Measurements from ENCODE around the gene CHCHD6.
"Not testable (repeated sequence)": the region's sequence is repeated elsewhere in the genome, so short reads cannot be mapped to it uniquely, and the experiment has no call there.

Gene CHCHD6

DNA sequence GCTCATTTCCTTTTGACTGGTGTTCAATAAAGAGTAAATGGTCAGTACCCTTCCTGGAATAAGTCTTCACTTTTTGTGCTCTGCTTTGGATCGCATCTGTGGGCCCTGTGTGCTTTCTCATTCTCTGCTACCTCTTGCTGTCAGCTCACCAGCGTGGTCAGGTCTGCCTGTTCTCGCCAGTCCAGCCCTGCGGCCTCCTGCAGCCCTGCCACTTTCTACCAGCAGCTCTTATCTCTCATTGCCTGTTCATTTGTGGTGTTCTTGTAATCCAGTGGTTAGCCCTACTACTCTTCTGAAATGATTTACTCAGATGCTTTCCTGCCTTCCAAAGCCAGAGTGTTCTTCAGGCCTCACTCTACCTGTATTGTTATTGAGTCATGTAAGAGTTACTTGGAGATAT is 54.8 kb downstream of the CHCHD6 start:
- H3K9me3 Mint-ChIP-seq: peaks cover 5% of the 10 kb centered on the region
- no peak overlapping the region for H3K4me3 Mint-ChIP-seq
- no peak overlapping the region for H3K27ac Mint-ChIP-seq
- peaks cover 4% of the 10 kb centered on the region for H3K4me1 Mint-ChIP-seq
- no peaks in the 10 kb centered on the region for H3K27me3 Mint-ChIP-seq
- peaks cover 6% of the 10 kb centered on the region for H3K36me3 Mint-ChIP-seq

DNA sequence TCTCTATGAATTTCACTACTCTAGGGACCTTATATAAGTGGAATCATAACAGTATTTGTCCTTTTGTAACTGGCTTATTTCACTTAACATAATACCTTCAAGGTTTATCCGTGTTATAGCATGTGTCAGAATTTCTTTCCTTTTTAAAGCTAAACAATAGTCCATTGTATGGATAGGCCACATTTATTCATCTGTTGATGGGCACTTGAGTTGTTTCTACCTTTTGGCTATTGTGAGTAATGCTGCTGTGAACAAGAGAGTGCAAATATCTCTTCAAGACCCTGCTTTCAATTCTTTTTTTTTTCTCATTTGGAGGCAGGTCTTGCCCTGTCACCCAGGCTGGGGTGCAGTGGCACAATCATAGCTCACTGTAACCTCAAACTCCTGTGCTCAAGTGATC is 56.5 kb downstream of the CHCHD6 start:
- Mint-ChIP-seq H3K9me3 (peaks cover 5% of the 10 kb centered on the region), H3K27me3 (no peaks in the 10 kb centered on the region), H3K36me3 (peaks cover 10% of the 10 kb centered on the region), H3K4me3 (no peak overlapping the region), H3K27ac (no peak overlapping the region), H3K4me1 (peaks cover 4% of the 10 kb centered on the region)

DNA sequence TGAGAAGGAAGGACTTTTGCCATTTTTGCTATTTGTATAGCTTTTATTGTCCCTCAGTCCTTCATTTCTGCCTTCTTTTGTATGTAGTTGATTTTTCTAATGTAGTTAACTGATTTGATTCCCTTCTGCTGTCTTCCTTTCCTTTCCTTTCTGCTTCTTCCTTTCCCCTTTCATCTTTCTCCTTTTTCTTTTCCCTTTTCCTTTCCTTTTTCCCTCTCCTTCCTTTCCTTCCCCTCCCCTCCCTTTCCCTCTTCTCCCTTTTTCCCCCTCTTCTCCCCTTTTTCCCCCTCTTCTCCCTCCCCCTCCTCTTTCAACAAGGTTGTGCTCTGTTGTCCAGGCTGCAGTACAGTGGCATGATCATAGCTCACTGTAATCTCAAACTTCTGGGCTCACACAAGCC is 59.0 kb downstream of the CHCHD6 start:
- peaks cover 9% of the 10 kb centered on the region for H3K9me3 Mint-ChIP-seq
- H3K27ac Mint-ChIP-seq: no peak overlapping the region
- H3K4me3 Mint-ChIP-seq: no peak overlapping the region
- H3K36me3 Mint-ChIP-seq: peaks cover 22% of the 10 kb centered on the region
- H3K27me3 Mint-ChIP-seq: no peaks in the 10 kb centered on the region
- H3K4me1 Mint-ChIP-seq: no peaks in the 10 kb centered on the region

DNA sequence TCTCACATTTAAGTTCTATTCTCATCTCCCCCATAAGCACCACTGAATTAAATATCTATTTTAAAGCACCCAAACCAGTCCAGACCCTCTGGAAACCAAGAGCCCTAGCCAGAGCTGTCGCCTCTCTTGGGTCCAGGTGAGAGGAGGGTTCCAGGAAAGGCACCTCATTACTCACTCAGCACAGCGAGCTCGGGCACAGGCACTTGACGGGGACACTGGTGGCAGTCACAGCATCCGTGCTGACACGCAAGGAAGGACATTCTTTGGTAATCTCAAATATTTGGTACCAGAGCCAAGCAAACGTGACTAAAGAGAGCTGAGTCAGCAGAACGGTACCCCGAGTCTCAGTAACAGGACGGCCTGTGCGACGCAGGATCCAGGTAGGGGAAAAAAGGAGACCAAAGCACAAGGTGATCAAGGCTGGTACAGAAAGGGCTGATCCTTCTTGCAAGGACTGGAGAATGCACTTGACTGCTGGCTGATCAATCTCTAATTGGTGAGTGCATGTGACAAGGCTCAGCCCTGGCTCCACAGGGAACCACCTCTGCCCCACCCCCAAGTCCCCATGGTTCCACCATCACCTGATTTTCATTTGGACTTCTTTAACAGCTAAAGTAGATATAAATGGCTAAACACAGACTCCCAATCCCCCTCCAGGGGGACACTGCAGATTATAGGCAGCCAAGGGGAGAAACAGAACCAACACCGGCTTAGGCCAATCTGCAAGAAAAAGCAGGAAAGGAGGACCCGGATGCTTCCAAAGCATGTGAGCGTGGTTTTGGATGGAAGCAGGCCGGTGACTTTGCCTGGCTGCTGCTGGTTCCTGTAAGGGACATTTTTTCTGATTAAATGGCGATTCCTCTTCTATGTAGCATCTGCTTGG is 61.4 kb downstream of the CHCHD6 start:
- Mint-ChIP-seq H3K4me3 (no peak overlapping the region), H3K9me3 (peaks cover 28% of the 10 kb centered on the region), H3K4me1 (no peaks in the 10 kb centered on the region), H3K27me3 (no peaks in the 10 kb centered on the region), H3K27ac (no peak overlapping the region), H3K36me3 (peaks cover 32% of the 10 kb centered on the region)

DNA sequence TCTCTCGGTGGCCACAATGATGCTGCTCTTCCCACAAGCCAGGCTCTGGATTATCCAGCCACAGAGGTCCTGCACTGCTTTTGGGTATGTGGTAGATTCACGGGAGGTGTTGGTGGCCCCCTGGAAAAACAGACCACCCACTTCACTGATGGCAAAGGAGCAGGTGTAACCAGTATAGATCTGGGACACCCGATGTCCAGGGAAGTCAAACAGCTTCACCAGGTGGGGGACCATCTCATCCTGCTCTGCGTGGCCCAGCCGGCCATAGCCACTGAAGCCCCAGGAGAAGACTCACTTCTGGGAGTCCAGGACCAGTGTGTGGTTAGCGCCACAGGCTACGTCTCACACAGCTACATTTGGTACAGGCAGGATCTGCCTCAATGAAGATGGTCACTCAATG is 62.6 kb downstream of the CHCHD6 start:
- Mint-ChIP-seq H3K36me3 (peaks cover 38% of the 10 kb centered on the region), H3K9me3 (peaks cover 32% of the 10 kb centered on the region), H3K4me3 (no peak overlapping the region), H3K4me1 (no peaks in the 10 kb centered on the region), H3K27ac (no peak overlapping the region), H3K27me3 (no peaks in the 10 kb centered on the region)

DNA sequence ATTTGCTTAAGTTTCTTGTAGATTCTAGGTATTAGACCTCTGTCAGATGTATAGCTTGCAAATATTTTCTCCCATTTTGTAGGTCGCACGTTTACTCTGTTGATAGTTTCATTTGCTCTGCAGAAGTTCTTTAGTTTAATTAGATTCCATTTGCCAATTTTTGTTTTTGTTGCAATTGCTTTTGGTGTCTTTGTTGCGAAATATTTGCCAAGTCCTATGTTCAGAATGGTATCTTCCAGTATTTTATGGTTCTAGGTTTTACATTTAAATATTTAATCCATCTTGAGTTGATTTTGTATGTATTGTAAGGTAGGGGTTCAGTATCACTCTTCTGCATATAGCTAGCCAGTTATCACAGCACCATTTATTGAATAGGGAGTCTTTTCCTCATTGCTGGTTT is 64.9 kb downstream of the CHCHD6 start:
- H3K9me3 Mint-ChIP-seq: peaks cover 34% of the 10 kb centered on the region
- H3K36me3 Mint-ChIP-seq: peaks cover 46% of the 10 kb centered on the region
- no peaks in the 10 kb centered on the region for H3K27me3 Mint-ChIP-seq
- H3K27ac Mint-ChIP-seq: no peak overlapping the region
- no peaks in the 10 kb centered on the region for H3K4me1 Mint-ChIP-seq
- H3K4me3 Mint-ChIP-seq: no peak overlapping the region

DNA sequence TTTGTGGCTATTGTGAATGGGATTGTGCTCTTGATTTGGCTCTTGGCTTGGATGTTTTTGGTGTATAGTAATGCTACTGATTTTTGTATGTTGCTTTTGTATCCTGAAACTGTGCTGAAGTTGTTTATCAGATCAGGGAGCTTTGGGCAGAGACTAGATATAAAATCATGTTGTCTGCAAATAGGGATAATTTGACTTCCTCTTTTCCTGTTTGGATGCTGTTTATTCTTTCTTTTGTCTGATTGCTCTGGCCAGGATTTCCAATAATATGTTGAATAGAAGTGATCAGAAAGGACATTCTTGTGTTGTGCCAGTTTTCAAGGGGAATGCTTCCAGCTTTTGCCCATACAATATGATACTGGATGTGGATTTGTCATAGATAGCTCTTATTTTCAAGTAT is 66.1 kb downstream of the CHCHD6 start:
- no peak overlapping the region for H3K4me3 Mint-ChIP-seq
- peaks cover 42% of the 10 kb centered on the region for H3K36me3 Mint-ChIP-seq
- H3K27me3 Mint-ChIP-seq: no peaks in the 10 kb centered on the region
- H3K4me1 Mint-ChIP-seq: no peaks in the 10 kb centered on the region
- no peak overlapping the region for H3K27ac Mint-ChIP-seq
- H3K9me3 Mint-ChIP-seq: peaks cover 34% of the 10 kb centered on the region

DNA sequence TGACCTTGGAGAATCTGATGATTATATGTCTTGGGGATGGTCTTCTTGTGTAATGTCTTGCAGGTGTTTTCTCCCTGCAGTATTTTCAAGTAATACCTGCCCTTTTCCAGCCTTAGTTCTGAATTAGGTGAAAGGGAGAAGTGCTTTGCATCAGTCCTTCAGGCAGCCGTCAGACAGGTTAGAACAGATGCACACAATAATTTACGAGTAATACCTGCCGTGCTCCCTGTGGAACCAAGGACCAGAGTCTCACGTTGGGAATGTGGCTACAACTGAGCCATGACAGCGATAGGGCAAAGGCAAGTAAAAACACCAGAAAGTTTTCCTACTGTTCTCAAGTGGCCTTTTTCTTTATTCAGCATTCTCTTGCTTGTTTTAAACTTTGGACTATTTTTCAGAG is 69.1 kb downstream of the CHCHD6 start:
- Mint-ChIP-seq H3K27ac (no peak overlapping the region), H3K9me3 (peaks cover 29% of the 10 kb centered on the region)

DNA sequence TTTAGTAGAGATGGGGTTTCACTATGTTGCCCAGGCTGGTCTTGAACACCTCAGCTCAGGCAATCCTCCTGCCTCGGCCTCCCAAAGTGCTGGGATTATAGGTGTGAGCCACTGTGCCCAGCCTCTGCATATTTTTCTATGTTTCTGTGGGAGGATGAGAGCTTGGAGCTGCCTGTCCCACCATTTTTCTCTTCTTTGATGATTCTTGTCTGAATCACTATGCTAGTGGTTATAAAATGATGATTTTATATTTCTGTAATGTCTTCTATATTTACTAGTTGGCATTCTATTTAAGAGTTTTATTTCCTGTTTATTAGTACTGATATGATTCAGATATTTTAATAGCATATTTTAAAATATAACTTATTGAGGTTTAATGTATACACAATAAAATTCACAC is 69.7 kb downstream of the CHCHD6 start:
- peaks cover 31% of the 10 kb centered on the region for H3K36me3 Mint-ChIP-seq
- H3K27ac Mint-ChIP-seq: no peak overlapping the region
- no peaks in the 10 kb centered on the region for H3K27me3 Mint-ChIP-seq
- H3K4me3 Mint-ChIP-seq: no peak overlapping the region
- H3K4me1 Mint-ChIP-seq: no peaks in the 10 kb centered on the region
- peaks cover 22% of the 10 kb centered on the region for H3K9me3 Mint-ChIP-seq

More for the DNA sequence above, 69.1 kb downstream of the CHCHD6 start:
- no peak overlapping the region for H3K4me3 Mint-ChIP-seq
- no peaks in the 10 kb centered on the region for H3K27me3 Mint-ChIP-seq
- H3K4me1 Mint-ChIP-seq: no peaks in the 10 kb centered on the region
- peaks cover 35% of the 10 kb centered on the region for H3K36me3 Mint-ChIP-seq

DNA sequence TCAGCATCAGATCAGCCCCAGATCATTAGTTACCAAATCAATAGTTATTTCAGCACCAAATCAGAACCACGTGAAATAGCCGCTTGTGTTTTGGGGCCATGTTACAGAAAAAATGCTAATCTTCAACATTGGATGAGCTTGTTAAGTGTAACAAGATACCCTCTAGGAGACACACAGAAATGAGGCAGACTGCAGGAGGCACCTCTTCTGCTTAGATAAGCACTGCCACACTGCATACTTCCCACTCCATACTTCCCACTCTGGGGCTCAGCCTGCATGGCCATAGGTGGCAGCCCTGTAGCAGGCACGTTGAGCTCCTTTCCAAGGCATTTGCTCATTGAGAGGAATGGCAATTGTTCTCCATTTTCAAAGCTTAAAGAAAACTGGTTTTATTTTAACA is 73.3 kb downstream of the CHCHD6 start:
- H3K27me3 Mint-ChIP-seq: no peaks in the 10 kb centered on the region
- H3K4me1 Mint-ChIP-seq: no peaks in the 10 kb centered on the region
- peaks cover 21% of the 10 kb centered on the region for H3K36me3 Mint-ChIP-seq
- H3K27ac Mint-ChIP-seq: no peak overlapping the region
- no peak overlapping the region for H3K4me3 Mint-ChIP-seq
- H3K9me3 Mint-ChIP-seq: peaks cover 3% of the 10 kb centered on the region

DNA sequence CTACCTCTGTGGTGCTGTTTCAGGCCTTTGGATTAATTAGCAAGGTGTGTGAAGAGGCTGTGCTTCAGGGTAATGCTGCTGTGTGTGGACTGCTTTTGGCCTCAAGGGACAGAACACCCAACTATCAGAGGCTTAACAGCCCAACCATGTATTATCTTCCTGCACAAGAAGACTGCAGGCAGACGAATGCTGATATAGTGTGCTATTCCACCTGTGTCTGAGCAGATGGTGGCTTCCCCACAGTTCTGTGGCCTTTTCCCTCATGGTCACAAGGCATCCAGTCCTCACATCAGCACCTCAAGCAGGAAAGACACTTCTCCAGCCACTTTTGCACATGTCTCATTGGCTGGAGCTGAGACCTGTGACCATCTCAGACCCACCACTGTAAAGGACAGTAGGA is 76.6 kb downstream of the CHCHD6 start:
- Mint-ChIP-seq H3K9me3 (no peaks in the 10 kb centered on the region), H3K36me3 (peaks cover 27% of the 10 kb centered on the region), H3K27me3 (no peaks in the 10 kb centered on the region), H3K4me1 (peaks cover 9% of the 10 kb centered on the region), H3K27ac (no peak overlapping the region), H3K4me3 (no peak overlapping the region)

DNA sequence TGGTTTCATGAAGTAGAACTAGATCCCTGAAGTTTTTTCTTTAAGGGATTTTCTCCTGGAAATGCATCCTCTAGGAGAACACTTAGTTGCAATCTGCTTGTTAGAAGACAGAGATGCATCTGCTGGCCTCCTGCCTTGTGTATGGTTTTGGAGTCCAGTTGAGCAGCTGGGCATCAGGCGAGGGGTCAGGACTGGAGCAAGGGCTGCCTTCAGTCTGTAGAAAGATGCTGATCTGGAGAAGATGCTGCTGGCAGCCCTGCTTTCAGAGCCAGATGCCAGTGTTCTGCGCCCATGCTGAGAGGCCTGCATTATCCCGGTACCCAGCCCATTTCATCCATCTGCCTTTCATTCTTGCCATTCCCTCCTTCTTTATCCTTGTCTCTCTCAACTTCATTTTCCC is 77.4 kb downstream of the CHCHD6 start:
- Mint-ChIP-seq H3K36me3 (peaks cover 22% of the 10 kb centered on the region), H3K4me1 (peaks cover 9% of the 10 kb centered on the region), H3K27ac (no peak overlapping the region), H3K4me3 (no peak overlapping the region), H3K27me3 (no peaks in the 10 kb centered on the region), H3K9me3 (no peaks in the 10 kb centered on the region)

DNA sequence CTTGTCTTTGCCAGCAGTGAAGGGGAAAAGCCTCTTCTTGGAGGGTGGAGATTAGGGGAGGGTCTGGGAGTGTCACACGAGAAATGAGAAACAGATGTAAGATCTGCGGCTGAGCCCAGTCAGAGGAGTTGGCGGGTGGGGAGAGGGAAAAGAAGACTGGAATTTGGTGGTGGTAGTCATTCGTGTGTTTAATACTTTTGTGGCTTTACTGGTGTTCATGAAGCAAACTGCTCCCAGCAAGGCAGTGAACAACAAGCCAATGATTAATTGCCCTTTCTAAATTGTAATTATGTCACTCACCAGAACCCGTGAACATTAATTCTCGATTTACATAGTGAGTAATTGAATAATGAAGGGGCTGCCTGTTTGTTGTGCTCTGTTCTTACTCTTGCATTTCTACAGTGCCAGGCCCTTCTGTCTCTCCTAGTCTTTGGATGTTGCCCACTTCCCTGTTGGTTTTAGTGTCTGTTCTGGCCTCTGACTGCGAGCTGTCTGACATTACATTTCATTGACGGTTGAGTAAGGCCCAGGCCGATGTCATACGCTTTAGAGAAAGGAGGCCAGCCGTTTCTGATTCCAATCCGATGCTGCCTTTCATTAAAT is 78.0 kb downstream of the CHCHD6 start:
- H3K36me3 Mint-ChIP-seq: peaks cover 20% of the 10 kb centered on the region
- H3K27ac Mint-ChIP-seq: no peak overlapping the region
- no peaks in the 10 kb centered on the region for H3K9me3 Mint-ChIP-seq
- no peak overlapping the region for H3K4me3 Mint-ChIP-seq
- no peaks in the 10 kb centered on the region for H3K27me3 Mint-ChIP-seq
- peaks cover 9% of the 10 kb centered on the region for H3K4me1 Mint-ChIP-seq

DNA sequence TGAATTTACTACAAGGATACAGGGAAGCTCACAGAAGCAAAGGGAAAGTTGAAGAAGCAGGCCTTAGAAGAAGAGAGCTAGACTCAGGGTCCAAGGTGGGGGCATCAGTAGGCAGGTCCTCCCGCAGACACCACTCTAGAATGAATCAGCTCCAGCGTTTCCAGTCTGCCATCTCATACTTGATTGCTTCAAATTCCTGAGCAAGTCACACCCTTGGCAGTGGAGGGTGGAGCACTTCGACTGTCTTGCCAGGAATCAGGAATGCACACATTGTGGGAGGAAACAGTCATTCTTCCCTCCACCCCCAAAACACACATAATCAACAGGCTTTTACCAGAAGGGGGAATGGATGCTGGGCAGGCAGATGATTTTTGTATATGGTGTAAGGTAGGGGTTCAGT is 78.5 kb downstream of the CHCHD6 start:
- no peaks in the 10 kb centered on the region for H3K27me3 Mint-ChIP-seq
- peaks cover 9% of the 10 kb centered on the region for H3K4me1 Mint-ChIP-seq
- H3K9me3 Mint-ChIP-seq: no peaks in the 10 kb centered on the region
- H3K36me3 Mint-ChIP-seq: peaks cover 20% of the 10 kb centered on the region
- no peak overlapping the region for H3K4me3 Mint-ChIP-seq
- no peak overlapping the region for H3K27ac Mint-ChIP-seq

DNA sequence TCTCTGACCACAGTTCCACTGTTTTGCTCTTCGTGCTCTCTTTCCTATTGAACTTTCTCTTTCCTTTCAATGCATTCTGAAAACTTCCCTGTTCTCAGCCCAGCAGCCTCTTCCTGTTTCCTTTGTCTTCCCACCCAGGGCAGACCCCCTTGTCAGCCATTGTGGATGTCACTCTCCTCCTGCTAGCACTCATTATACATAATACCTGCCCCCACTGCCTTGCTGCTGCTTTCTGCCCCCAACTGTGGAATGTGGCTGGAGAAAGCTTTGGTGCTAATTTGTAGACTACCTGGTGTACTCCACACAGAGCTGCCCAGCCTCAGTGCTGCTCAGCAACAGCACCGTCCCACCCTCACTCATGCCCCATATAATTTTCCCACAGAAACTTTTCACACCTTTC is 80.2 kb downstream of the CHCHD6 start:
- Mint-ChIP-seq H3K9me3 (peaks cover 5% of the 10 kb centered on the region), H3K4me1 (peaks cover 12% of the 10 kb centered on the region), H3K4me3 (no peak overlapping the region), H3K27me3 (no peaks in the 10 kb centered on the region), H3K27ac (no peak overlapping the region), H3K36me3 (peaks cover 30% of the 10 kb centered on the region)

DNA sequence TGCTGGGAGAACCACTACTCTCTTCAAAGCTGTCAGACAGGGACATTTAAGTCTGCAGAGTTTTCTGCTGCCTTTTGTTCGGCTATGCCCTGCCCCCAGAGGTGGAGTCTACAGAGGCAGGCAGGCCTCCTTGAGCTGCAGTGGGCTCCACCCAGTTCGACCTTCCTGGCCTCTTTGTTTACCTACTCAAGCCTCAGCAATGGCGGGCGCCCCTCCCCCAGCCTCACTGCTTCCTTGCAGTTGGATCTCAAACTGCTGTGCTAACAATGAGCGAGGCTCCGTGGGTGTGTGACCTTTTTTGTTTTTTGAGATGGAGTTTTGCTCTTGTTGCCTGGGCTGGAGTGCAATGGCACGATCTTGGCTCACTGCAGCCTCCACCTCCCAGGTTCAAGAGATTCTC is 87.3 kb downstream of the CHCHD6 start:
- Mint-ChIP-seq H3K4me1 (peaks cover 11% of the 10 kb centered on the region), H3K9me3 (peaks cover 14% of the 10 kb centered on the region), H3K36me3 (peaks cover 37% of the 10 kb centered on the region)
- H3K27ac Mint-ChIP-seq, H3K4me3 Mint-ChIP-seq, H3K27me3 Mint-ChIP-seq: not testable (repeated sequence)

Data from activated naive CD4-positive, alpha-beta T cell treated with anti-CD3 and anti-CD28 coated beads, Interleukin-2, amount 50 U/mL, for 24 hours (primary cell).